Germinal center (tissue), 1 donor: ENCODE measurements around the gene CDKN2B.

Experiments used
- DNase-seq: peaks from one replicate; pipeline ENCODE4 v3.0.0; 2012; ENCODE audit warnings: mixed read lengths, low spot score

Gene CDKN2B

DNA sequence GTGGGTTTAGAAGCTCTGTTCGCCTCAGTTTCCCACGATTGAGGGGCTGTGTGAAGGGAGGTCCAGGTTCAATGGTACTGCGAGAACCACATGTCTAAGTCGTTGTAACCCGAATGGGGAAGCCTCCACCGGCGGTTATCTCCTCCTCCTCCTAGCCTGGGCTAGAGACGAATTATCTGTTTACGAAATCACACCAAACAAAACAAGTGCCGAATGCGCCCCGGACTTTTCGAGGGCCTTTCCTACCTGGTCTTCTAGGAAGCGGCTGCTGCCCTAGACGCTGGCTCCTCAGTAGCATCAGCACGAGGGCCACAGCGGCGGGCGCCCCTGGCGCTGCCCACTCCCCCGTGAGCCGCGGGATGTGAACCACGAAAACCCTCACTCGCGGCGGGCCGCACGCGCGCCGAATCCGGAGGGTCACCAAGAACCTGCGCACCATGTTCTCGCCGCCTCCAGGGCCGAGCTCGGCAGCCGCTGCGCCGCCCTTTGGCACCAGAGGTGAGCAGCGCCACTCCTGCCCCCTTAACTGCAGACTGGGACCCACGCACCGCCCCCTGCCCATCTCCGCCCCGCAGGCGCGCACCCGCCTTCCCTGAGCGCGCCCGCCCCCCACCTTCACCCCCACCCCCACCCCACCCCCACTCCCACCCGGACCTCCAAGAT lies 15.1 kb downstream of the CDKN2B start, which contains the start of gene CDKN2A:
Gene CDKN2A (minus strand): TSS at position 500 of the 663 bp plus-strand sequence.
- DNase-seq: peak; percentile 41

DNA sequence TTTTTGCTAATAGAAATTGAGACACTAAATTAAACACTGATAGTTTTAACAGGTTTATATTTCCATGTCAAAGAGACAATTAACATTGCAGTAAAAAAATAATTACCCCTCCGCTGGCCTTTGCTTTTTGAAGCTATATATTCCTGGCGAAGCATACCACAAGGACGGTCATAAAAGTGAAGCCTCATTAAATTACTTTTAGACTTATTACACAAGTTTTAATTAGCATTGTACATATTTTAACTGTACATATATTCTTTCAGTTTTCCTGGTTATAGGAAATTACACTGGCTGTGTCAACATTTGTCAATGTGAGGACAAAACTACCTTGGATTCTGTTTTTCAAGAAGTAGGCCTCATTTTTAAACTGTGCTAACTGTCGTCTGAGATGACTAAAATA lies 16.1 kb downstream of the CDKN2B start:
- no peak for DNase-seq

DNA sequence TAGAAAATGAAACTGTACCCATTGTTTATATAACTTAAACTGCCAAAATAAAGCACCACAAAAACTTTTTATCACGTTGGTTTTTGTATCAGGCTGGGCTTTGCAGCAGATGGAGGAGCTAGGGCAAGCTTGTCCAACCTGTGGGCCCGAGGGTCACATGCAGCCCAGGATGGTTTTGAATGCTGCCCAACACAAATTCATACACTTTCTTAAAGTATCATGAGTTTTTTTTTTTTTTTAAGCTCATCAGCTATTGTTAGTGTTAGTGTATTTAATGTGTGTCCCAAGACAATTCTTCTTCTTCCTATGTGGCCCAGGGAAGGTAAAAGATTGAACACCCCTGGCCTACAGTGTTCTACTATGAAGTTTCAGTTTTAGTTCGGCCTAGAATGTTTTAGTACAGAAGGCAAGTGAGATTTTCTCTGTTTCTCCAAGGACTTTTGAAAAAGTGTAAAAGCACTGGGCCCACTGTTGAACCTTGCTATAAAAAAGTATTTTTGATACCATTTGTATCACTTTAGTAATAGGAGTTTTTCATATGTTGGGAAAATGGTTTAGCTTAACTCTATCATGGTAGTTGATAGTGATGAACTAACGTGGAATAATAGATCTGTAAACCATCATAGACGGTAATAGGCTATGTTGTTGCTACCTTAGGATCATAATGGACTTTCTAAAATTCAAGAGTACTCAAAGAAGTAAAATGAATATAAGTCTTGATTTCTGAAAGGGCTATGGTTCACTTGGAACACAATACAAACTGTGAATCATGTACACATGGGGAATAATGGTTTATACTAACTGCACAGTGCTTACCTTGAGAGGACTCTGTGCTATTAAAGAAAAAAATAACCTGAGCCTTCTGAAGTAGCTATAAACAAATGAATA lies 17.8 kb downstream of the CDKN2B start:
- no peak for DNase-seq

DNA sequence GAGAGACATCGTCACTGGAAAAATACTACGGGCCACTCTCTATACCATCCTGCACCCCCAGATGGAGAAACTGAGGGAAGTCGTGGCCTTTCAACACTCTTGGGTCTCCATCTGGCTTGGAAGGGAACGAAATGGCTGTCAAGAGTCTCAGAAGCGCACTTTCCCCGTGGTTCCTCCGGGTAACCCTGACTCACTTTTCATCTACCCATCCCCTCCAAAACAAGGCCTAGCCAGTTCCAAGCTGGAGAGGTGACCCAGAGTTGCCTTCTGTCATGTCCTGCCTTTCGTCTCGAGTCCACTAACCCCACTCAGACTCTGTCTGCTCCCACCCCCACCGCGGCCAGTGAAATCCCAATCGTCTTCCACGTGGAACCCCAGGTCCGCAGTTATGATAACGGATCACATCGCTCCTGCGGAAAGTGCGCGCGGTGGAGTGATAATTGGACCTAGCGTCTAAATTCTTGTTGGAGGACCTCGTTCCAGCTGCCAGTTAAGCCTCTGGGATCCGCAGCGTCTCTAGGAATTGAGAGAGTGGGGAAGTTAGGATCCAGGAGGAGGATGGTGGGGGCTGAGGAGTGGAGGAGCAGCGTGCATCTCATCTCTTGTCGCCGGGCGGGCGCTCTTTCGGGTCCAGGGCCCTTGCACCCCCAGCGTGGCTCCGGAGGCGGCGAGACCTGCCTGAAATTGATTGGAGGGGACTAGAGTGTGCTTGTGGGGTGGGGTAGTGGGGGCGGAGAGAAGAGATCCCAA lies 19.5 kb downstream of the CDKN2B start:
- no peak for DNase-seq

DNA sequence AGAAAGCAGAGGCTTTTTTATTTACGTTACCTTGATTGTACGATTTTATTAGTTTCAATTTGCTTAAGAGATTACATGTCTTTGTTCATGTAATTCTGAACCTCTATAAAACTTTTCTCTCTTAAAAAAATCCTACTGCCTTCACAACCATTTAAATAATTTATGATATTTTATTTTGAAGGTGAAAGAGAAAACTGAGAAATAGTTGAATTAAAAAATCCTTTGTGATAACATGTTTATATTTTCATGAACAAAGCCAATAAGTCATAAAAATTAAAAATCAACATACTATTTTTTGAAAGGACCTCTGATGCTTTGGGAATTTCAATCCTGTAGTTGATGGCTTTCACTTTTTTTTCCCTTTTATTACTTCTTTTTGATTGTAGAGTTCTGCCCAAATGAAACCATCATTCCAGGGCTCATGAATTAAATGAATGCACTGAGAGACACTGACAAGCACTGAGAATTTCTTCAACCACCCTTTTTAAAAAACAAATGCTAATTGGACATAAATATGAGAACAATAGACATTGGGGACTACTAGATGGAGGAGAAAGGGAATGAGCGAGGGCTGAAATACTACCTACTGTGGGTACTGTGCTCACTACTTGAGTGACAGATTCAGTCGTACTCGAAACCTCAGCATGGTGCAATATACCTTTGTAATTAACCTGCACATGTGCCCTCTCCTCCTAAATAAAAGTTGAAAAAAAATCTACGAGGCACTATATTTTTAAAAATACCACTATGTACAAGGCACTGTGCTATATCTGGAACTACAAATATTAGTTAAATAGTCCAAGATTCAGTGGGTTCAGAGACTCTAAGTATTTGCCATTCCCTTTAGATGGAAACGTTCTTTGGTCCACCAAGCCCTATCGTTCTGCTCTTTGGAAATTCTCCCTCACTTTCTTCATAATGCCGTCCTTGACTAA lies 20.8 kb downstream of the CDKN2B start:
- no peak for DNase-seq

DNA sequence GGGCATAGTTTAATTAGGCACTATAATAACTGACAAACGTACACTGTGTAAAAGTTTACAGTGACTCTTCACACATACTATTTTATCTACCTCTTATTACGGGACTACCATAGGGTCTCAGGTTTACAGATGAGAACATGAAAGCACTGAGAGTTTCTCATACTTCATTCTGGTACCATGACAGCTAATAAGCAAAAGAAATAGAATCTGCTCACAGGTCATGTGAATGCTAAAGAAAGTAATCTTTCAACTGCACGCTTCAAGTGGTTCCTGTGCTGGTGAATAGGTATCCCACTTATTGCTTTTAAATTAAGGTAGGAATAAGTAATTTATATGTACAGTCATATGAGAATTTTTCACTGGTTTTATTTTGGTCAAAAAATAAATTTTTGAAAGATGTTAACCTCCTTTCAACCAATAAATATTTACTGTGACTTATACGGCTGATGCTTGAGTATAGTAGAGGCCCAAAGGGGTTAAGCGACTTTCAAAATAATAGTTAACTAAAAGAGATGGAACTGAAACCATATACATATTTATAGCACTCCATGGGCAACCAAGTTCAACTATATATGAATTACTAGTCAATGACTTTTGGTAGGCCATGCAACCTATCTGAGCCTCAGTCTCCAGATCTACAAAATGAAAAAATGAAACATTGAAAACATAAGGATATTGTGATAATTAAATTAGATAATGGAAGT lies 23.0 kb downstream of the CDKN2B start:
- no peak for DNase-seq

DNA sequence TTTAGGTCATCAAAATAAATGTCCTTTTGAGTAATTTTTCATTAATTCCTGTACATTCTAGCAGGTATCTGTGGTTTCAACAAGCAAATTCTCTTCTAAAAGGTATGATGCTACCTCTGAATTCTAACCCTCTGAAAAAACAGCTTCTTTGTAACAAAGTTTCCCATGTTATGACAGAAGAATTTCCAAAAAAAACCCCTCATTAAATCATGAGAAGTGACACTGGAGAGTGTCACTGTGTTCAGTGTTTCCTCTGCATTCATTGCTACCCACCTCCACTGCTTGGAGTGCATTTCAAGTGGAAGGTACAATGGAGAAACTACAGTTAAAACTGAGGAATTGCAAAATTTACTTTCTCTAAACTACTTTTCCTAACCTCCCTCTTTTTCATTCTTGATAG lies 25.0 kb downstream of the CDKN2B start:
- DNase-seq: no peak

DNA sequence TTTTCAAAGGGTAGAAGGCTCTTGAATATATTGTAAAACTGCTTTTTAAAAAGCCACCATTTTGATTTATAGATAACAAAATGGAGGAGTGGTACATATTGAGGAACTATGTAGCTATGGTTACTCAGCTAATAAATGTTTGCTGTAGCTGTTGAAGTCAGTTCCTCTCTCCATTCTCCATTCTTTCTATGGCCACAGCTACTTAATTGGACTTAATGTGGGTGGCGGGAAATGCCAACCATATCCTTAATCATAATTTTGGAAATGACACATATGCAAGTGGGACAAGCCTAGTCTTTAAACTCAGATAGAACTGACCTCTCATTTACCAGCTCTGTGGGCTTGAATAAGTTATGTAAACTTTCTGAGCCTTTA lies 25.6 kb downstream of the CDKN2B start:
- DNase-seq: no peak

DNA sequence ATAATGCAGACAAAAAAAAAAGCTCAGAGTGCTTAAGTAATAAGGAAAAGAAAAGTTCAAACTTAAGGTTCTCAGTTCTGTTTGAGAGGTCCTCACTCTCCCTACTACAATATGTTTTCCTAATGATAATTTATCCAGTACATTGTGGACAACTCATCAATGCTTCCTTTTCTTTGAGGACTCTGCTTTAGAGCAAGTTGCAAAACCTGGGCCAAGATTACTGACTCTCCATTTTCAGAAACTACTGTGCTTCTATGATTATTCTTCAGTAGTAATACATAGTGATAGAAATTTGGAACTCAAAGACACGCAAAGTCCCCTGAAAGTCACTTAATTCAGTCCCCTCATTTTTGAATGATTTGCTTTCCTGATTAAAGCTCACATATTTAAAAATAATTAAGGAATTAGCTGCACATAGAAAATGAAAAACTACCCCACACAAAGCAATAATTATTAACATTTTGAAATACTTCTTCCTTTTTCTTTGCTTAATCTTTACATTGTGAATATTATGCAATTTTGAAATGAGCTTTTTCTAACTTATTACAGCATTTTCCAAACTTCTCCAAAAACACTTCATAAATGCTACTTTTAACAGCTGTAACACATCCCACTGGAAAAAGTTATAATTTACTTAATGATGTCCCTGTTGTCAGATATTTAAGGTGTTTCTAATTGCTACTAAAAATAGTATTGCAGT lies 26.1 kb downstream of the CDKN2B start:
- DNase-seq: no peak

DNA sequence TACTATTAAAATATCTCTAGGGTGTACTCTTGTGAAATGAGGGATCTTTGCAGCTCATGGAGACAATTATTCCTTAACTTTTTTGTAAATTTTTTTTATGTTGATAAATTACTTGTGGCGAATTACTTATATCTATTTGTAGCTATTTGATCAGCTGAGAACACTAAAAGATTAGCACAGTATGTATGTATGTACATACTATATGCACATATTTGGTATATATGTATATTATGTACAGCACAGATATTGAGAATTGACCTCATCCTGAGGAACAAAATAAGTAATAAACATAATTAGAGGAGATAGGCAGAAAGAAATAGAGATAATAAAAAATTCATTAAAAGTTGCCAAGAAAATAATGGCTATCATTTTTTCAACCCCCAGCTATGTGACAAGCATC lies 26.7 kb downstream of the CDKN2B start:
- no peak for DNase-seq

DNA sequence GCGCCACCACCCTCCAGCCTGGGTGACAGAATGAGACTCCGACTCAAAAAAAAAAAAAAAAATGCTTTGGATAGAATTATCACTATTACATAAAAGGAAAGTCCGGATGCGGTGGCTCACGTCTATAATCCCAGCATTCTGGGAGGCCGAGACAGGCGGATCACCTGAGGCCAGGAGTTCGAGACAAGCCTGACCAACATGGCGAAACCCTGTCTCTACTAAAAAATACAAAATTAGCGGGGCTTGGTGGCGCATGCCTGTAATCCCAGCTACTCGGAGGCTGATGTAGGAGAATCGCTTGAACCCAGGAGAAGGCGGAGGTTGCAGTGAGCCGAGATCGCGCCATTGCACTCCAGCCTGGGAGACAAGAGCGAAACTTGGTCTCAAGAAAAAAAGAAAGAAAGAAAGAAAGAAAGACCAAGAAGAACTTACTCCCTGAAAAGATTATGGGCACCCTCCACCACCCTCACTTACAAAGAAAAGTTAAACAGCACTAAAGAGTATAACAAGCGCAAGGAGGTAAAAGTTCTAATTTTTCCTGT lies 32.7 kb downstream of the CDKN2B start:
- DNase-seq: no peak

DNA sequence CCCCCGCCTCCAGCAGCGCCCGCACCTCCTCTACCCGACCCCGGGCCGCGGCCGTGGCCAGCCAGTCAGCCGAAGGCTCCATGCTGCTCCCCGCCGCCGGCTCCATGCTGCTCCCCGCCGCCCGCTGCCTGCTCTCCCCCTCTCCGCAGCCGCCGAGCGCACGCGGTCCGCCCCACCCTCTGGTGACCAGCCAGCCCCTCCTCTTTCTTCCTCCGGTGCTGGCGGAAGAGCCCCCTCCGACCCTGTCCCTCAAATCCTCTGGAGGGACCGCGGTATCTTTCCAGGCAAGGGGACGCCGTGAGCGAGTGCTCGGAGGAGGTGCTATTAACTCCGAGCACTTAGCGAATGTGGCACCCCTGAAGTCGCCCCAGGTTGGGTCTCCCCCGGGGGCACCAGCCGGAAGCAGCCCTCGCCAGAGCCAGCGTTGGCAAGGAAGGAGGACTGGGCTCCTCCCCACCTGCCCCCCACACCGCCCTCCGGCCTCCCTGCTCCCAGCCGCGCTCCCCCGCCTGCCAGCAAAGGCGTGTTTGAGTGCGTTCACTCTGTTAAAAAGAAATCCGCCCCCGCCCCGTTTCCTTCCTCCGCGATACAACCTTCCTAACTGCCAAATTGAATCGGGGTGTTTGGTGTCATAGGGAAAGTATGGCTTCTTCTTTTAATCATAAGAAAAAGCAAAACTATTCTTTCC lies 34.2 kb downstream of the CDKN2B start:
- DNase-seq: peak; percentile 28

DNA sequence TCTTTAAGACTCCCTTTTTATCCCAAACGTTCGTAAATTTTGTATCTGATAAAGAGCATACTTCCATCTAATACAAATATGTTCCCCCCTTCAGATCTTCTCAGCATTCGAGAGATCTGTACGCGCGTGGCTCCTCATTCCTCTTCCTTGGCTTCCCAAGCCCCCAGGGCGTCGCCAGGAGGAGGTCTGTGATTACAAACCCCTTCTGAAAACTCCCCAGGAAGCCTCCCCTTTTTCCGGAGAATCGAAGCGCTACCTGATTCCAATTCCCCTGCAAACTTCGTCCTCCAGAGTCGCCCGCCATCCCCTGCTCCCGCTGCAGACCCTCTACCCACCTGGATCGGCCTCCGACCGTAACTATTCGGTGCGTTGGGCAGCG lies 34.8 kb downstream of the CDKN2B start:
- DNase-seq: no peak

DNA sequence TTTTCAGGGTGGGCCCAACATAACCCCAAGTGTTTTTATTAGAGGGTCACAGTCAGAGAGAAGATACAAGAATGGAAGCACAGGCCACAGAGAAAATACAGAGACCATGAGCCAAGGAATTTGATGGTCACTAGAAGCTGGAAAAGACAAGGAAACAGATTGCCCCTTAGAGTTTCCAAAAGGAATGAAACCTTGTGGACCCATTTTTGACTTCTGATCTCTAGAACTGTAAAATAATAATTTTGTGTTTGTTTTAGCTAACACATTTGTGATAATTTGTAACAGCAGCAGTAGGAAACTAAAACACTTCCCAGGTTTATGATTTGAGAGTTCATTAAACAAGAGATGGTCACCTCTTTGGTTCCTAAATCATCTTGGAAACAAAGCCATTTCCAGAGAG lies 36.7 kb downstream of the CDKN2B start:
- DNase-seq: no peak

DNA sequence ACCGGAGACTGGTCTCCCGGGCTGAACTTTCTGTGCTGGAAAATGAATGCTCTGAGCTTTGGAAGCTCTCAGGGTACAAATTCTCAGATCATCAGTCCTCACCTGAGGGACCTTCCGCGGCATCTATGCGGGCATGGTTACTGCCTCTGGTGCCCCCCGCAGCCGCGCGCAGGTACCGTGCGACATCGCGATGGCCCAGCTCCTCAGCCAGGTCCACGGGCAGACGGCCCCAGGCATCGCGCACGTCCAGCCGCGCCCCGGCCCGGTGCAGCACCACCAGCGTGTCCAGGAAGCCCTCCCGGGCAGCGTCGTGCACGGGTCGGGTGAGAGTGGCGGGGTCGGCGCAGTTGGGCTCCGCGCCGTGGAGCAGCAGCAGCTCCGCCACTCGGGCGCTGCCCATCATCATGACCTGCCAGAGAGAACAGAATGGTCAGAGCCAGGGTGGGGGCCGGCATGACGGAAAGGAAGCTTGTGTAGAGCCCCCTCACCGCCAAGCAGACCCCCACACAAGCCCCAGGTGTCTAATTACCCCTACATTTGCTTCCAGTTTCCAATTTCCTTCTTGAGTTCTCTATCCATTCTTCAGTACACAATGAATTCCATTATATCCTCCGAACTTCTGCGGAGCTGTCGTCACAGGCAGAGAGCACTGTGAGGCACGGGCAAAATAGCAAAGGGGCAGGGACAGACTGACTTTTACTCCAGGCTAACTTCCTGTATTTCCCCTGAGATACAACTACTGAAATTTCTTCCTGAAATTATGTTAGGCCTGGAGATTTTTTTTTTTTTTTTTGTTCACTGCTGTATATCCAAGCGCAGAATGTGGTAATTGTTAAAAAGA lies 38.1 kb downstream of the CDKN2B start:
- no peak for DNase-seq

DNA sequence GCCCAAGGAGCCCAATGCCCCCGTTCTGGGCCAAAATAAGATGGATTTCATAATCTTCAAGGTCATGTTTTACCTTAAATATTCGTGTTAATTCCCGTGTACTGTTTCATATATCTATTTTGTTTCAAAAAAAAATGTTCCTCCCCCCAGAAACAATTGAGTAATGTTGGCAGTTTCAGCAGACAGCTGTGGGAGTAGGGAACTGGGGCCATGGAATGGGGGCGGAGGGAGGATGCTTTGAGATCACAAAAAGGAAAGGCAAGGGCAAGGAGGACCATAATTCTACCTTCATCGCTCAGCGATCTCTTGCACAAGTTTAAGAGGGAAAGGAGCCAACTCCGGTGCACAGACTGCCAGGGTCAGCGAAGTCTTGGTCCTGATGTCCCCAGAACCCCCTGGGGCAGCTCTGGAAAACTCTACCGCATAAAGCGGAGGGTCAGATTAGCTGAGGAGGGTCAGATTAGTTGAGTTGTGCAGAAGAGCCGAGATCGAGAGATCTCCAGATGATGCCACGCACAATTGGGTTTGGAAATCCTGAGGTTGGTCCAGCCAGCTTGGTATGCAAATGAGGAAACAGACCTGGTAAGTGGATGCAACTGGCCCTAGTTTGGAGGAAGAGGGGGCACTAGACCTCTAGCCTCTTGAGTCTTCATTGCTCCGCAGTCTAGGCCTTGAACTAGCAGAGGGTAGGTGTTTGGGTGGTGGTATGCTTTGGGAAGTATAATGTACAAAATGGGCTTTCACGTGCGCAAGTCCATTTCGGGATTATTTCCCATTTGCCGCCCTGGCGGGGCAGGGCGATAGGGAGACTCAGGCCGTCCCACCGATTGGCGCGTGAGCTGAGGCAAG lies 38.9 kb downstream of the CDKN2B start:
- no peak for DNase-seq
